Type B pancreatic cell (in vitro differentiated cells): ENCODE measurements around the gene PLPP1. TPM values are rescaled to one million over a fixed set of nuclear protein-coding genes. Genes with fewer than 3 reads are reported as not detected.

Experiments used
- DNase-seq: peaks from one replicate; pipeline ENCODE4 v3.0.0; 2021; ENCODE audit warnings: mixed read lengths; ENCODE audit not compliant: unreplicated experiment; ENCODE audit errors: extremely low spot score
- H3K27ac Mint-ChIP-seq: 2 replicates; pipeline ENCODE4 v1.8.0; 2021; ENCODE audit warnings: mild to moderate bottlenecking, mixed read lengths
- H3K27me3 Mint-ChIP-seq: 2 replicates; pipeline ENCODE4 v1.8.0; 2021; ENCODE audit warnings: mixed read lengths
- H3K36me3 Mint-ChIP-seq: 2 replicates; pipeline ENCODE4 v1.8.0; 2021; ENCODE audit warnings: mixed read lengths
- H3K4me1 Mint-ChIP-seq: one replicate; pipeline ENCODE4 v1.8.0; 2021; ENCODE audit warnings: mixed read lengths; ENCODE audit not compliant: unreplicated experiment
- H3K4me3 Mint-ChIP-seq: 2 replicates; pipeline ENCODE4 v1.8.0; 2021; ENCODE audit warnings: mild to moderate bottlenecking, mixed read lengths
- H3K9me3 Mint-ChIP-seq: 2 replicates; pipeline ENCODE4 v1.8.0; 2021; ENCODE audit warnings: mixed read lengths
- total RNA-seq: library from RNA; stranded (reverse); gene quantifications from 2 replicates; pipeline ENCODE4 v1.2.1, GENCODE V29; 2021; ENCODE audit warnings: low replicate concordance
- TF ChIP-seq, protein P1 (sequence below): fragments of 200-600 bp; sonication (generic); conservative IDR thresholded peaks from 2 replicates; pipeline ENCODE4 v1.5.0; 2021; ENCODE audit warnings: antibody characterized with exemption, mild to moderate bottlenecking

Gene PLPP1
- total RNA-seq, 1 donor from 2014 or later: 12.8 TPM

DNA sequence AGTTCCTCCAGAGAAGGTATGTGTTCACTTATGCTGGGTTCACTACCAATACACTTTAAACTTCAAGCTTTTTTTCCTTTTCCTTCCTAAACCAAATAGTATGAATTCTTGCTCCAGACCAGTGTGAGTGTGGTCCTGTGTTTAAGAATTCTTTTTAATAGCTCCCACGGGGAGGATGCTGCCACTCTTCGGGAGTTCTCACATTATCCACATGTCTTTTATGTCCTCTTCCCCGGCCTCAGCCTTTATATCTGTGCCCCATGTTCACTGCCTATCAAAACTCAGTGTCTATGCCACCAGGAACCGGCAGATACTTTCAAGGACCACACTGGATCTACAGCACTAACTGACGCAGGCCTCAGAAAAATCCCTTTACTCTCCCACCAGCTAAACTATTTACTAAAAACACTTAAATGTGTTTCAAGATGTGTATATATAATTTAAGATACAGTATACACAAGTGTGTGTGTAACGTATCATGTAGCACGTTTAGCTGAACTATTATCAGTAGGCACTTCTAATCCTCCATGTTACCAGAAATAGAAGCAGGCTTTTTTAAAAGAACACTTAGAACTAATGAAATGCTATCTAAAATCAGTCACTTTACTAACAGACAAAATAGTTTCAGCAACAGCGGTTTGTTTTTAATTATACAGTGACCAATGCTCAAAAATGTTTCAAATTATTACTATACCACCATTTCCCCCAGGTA, 88.0 kb downstream of the PLPP1 start:
- Mint-ChIP-seq H3K4me3 (no peak overlapping the region), H3K9me3 (no peaks in the 10 kb centered on the region), H3K4me1 (peaks cover 12% of the 10 kb centered on the region), H3K36me3 (peaks cover 5% of the 10 kb centered on the region), H3K27me3 (no peaks in the 10 kb centered on the region), H3K27ac (no peak overlapping the region)
- DNase-seq: no peak
- TF ChIP-seq, protein P1, sequence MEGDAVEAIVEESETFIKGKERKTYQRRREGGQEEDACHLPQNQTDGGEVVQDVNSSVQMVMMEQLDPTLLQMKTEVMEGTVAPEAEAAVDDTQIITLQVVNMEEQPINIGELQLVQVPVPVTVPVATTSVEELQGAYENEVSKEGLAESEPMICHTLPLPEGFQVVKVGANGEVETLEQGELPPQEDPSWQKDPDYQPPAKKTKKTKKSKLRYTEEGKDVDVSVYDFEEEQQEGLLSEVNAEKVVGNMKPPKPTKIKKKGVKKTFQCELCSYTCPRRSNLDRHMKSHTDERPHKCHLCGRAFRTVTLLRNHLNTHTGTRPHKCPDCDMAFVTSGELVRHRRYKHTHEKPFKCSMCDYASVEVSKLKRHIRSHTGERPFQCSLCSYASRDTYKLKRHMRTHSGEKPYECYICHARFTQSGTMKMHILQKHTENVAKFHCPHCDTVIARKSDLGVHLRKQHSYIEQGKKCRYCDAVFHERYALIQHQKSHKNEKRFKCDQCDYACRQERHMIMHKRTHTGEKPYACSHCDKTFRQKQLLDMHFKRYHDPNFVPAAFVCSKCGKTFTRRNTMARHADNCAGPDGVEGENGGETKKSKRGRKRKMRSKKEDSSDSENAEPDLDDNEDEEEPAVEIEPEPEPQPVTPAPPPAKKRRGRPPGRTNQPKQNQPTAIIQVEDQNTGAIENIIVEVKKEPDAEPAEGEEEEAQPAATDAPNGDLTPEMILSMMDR: no peak

GRCh38 chr5:55445791-55446190, 89.0 kb downstream of the PLPP1 start:
- Mint-ChIP-seq H3K27ac (no peak overlapping the region), H3K4me3 (no peak overlapping the region), H3K27me3 (no peaks in the 10 kb centered on the region), H3K4me1 (peaks cover 16% of the 10 kb centered on the region), H3K9me3 (no peaks in the 10 kb centered on the region), H3K36me3 (peaks cover 5% of the 10 kb centered on the region)
- no peak for DNase-seq
- TF ChIP-seq, protein P1: no peak

GRCh38 chr5:55441954-55442353, 92.8 kb downstream of the PLPP1 start:
- Mint-ChIP-seq H3K4me3 (no peak overlapping the region), H3K27me3 (no peaks in the 10 kb centered on the region), H3K27ac (no peak overlapping the region), H3K9me3 (no peaks in the 10 kb centered on the region), H3K36me3 (peaks cover 4% of the 10 kb centered on the region), H3K4me1 (peaks cover 28% of the 10 kb centered on the region)
- TF ChIP-seq, protein P1: no peak
- DNase-seq: no peak

DNA sequence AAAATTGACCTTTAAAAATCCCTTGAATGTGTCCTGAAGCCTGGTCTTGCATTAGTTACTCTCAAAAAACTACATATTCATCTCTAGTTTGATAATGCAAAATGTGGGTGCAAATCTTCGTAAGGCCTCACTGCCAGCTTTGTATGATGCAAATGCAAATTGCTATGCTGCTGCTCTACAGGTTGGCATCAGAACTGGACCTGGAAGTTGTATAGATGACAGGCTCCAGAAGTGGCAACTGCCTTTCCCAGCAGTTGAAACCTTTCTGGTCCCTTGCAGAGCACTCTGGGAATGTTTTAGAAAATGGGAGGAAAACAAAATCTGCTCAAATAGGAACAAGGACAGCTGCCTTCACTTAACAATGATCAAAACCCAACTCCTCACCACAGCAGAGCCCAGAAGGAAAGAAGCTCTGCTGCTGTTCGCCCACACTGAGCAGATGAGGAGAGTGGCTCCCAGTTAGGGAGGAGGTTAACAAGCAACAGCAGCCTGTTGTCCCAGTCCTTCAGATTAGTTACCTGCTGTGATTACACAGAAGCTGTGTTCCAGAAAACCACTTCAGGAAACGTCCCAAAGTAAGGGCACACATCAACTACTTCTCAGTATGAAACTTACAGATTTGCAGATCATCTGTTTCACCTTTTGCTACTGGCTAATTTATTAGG, 93.5 kb downstream of the PLPP1 start:
- Mint-ChIP-seq H3K4me3 (no peak overlapping the region), H3K27me3 (no peaks in the 10 kb centered on the region), H3K4me1 (peaks cover 27% of the 10 kb centered on the region), H3K36me3 (peaks cover 7% of the 10 kb centered on the region), H3K27ac (no peak overlapping the region), H3K9me3 (no peaks in the 10 kb centered on the region)
- TF ChIP-seq, protein P1: no peak
- DNase-seq: no peak

DNA sequence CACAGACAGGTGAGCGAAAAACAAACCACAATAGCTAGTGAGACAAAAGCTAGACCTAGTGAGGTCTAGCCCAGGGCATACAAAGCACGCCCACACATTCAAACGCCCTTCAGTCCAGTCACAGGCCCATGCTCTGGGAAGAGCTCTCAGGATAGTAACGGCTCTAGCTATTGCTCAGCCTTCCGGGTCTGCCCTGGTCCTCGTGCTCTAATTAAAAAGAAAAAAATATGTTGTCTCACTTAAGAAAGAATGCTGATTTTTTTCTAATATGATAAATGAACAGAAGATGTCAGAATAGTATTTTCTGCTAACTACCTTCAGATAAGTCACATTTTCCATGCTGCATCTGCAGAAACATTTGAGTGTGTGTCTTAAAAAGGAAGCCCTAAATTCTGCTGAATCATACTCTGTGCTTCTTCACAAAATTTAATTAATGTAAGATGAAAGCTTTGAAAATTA, 94.5 kb downstream of the PLPP1 start:
- no peaks in the 10 kb centered on the region for H3K27me3 Mint-ChIP-seq
- DNase-seq: no peak
- peaks cover 23% of the 10 kb centered on the region for H3K4me1 Mint-ChIP-seq
- H3K27ac Mint-ChIP-seq: no peak overlapping the region
- H3K36me3 Mint-ChIP-seq: peaks cover 14% of the 10 kb centered on the region
- TF ChIP-seq, protein P1: no peak
- peaks cover 5% of the 10 kb centered on the region for H3K9me3 Mint-ChIP-seq
- H3K4me3 Mint-ChIP-seq: no peak overlapping the region
